NCI-H524 treated with DMSO at 0.1 percent for 48 hours (cell line): ENCODE measurements around the gene SLC6A16.
"Not testable (repeated sequence)": the region's sequence is repeated elsewhere in the genome, so short reads cannot be mapped to it uniquely, and the experiment has no call there.

Experiments
- DNase-seq: peaks from one replicate; lab custom pipeline; 2025; lab: John Stamatoyannopoulos, UW

Gene SLC6A16

DNA sequence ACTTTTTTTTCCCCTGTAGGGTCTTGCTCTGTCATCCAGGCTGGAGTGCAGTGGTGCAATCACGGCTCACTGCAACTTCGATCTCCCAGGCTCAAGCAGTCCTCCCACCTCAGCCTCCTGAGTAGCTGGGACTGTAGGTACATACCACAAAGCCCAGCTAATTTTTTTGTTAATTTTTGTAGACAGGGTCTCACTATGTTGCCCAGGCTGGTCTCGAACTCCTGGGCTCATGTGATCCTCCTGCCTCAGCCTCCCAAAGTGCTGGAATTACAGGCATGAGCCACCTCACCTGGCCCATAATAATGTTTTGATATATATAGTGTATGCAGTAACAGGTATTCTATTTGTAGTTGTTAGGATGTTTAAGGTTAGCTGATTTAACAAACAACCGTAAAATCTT is 6.2 kb upstream of the SLC6A16 start:
- not testable (repeated sequence) for DNase-seq

DNA sequence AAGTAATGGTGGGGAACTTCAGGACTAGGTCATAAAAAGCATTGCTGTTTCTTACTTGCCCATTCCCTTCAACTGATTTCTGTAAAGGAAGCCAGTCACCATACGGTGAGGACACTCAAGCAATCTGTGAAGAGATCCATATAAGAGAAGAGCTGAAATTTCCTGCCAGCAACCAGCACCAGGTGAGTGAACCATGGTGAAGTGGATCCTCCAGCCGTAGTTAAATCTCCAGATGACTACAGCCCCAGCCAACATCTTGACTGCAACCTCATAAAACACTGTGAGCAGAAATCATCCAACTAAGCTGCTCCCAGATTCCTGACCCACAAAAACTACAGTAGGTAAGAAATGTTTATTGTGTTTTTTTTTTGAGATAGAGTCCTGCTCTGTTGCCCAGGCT is 3.8 kb upstream of the SLC6A16 start:
- DNase-seq: peak; percentile 52

DNA sequence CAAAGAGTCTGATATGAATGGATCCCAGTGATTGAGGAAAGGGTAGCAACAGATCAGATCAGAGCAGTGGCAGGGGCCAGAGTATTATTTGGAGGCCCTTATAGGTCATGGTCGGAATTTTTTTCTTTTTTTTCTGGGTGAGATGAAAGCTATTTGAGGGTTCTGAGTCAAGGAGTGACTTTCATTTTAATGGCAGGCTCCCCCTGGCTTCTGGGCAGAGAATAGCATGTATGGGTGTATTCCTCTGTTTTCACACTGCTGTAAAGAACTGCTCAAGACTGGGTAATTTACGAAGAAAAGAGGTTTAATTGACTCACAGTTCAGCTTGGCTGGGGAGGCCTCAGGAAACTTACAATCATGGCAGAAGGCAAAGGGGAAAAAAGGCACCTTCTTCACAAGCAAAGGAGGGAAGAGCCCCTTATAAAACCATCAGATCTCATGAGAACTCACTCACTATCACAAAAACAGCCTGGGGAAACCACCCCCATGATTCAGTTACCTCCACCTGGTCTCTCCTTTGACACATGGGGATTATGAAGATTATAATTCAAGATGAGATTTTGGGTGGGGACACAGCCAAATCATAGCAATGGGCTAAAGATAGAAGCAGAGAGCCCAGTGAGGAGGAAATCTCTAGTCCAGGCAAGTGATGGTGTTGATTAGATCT is 3.0 kb upstream of the SLC6A16 start:
- no peak for DNase-seq

DNA sequence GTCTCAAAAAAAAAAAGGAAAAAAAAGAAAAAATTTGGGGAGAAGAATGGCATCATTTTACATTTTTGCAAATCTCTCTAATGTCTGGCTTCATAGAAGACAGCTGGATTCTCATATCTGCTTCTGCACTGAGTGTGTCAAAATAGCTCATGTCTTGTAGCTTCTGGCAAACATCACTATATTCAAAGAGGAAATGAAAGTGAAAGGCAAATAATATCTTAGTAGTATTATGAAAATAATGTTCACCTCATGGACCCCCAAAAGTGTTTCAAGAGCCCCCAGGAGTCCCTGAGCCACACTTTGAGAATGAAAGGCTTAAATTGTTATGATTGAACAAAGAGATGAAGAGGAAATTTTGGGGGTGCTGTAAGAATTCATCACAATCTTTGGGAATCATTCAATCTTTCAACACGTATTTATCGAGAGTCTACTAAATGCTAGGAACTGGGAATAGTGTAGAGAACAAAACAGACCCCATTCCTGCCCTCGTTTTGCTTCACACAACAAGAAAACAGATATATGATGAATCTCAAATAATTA is 1.2 kb upstream of the SLC6A16 start:
- no peak for DNase-seq

DNA sequence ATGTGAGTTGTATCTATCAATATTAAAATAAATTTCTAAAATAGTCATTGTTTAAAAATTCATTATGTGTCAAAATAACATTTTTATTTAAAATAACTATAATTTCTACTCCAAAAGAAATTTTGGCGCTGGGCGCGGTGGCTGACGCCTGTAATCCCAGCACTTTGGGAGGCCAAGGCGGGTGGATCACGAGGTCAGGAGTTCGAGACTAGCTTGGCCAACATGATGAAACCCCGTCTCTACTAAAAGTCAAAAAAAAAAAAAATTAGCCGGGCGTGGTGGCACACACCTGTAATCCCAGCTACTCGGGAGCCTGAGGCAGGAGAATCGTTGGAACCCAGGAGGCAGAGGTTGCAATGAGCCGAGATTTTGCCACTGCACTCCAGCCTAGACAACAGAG is 765 bp upstream of the SLC6A16 start:
- not testable (repeated sequence) for DNase-seq

DNA sequence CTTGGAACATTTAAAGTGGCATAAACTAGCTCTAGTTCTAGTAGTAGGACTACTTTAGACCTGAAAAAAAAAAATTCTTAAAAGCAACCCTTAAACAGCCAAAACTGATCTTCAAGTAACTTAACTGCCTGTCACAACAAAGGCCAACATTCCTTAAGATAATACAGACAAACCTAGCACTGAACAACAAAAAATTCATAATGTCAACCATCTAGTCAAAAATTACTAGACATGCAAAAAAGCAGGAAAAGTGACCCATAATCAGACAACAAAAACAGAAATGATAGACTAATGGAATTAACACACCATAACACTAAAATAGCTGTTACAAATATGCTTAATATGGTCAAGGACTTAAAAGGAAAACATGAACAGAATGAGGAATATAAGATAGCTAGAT is 6.7 kb downstream of the SLC6A16 start:
- DNase-seq: no peak

DNA sequence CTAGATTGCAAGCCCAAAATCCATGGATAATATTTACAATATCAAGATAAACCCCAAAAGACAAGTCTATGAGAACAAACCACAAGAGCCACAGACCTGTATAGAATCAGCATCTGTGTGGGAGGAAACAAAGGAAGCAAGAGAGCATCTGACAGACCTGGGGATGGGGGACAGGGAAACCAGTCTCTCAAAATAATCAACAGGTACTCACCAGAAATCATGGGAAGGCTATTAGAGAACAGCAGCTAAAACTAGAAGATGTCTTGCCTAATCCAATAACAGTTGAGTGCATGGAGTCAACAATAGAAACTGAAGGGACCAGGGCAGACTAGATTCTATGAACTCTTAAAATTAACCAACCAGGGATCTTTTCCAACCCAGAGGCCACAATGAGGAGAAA is 8.7 kb downstream of the SLC6A16 start:
- DNase-seq: no peak

DNA sequence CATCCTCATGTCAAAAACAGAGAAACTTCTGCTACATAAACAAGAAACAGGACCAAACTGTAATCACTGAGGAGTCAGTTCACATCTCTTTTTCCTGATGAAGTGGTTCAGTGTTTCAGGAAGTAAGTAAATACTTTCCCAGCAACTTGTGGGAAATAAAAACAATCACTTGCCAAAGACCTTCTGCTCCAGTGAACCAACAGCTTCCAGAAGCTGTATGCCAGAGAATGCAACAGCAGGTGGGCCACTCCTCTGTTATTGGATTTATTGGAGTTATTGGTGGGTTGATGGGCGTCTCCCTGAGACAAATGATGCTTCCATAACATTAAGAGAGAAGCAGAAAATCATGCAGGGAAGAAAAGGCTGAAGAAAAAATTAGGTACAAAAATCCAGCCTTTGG is 9.9 kb downstream of the SLC6A16 start:
- no peak for DNase-seq

DNA sequence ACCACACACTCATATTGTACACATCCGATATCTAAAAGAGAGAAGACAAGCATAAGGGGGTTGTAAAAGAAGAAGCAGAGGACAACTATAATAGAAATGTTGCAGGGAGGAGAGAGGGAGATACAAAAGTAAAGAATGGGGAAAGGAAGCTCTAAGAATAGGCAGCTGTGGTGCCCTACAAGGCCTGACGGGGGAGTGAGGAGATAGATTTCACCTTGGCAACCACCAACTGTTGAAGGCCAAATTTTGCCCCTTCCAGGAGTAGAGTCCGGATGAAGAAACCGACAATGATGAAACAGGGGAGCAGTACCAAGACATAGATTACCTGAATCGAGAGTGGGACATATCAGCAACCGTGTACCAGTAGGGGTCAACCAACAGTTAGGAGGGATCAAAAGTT is 15.9 kb downstream of the SLC6A16 start:
- DNase-seq: no peak

DNA sequence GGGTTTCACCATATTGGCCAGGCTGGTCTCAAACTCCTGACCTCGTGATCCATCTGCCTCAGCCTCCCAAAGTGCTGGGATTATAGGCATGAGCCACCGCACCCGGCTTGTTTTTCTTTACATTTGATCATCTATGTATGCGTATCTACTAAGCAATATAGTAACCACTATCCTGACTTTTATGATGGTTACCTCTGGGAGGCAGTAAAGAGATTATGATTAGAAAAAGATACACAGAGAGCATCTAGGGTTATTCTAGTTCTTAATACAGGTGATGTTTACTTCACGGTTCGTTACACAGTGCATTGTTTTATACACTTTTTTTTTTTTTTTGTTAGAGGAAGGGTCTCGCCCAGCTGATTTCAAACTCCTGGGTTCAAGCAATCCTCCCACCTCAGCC is 18.3 kb downstream of the SLC6A16 start:
- not testable (repeated sequence) for DNase-seq

DNA sequence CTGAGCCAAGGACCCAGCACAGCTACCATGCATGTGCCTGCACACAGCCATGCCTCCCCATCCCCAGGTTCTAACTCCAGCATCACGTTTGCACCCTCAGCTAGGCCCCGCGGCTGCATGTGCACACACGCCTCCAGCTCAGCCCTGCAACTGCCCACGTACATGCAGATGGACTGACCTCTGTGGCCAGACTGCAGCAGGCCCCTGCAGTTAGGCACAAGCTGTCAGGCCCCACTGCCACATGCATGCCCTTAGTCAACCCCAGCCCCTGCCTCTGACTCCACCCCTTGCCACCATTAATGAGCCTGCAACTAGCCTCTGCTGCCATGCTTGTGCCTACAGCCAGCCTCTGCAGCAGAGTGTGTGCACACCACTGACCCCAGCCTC is 23.1 kb downstream of the SLC6A16 start:
- no peak for DNase-seq

DNA sequence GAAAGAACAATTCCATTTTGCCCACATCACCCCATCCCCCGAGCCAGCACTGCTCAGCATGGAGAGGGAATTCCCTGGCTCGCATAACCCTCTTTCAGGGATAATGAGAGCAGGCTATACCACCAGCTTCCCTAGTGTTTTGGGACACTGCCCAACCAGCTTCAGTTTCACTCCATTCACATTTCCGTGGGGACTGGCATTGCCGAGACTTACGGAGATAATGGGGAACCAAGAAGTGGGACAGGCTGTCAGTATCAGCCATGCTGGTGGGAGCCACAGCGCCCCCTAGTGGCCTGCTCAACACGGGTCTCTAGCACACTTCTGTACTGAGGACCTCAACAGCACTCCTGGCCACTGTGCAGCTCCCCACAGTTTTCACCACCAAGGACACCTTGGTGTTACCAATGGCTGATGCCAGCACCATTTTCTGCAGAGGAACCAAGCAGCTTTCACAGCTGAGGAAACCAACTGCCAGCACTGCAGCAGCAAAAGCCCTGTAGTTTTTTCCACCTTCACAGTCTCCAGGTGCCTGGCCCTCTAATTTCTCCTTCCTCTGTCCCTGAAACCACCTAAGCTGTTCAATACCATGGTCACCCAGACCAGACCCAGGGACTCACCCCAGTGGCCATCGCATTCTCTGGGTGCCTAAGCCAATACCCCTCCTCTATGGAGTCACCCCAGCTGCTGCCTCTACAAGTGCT is 23.7 kb downstream of the SLC6A16 start:
- peak; percentile 56 for DNase-seq

DNA sequence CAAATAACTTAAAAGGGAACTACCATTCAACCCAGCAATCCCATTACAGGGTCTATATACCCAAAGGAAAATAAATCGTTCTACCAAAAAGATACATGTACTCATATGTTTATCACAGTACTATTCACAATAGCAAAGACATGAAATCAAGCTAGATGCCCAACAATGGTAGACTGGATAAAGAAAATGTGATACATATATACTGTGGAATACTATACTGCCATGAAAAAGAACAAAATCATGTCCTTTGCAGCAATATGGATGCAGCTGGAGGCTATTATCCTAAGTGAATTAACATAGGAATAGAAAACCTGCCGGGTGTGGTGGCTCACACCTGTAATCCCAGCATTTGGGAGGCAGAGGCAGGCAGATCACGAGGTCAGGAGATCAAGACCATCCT is 26.3 kb downstream of the SLC6A16 start:
- DNase-seq: not testable (repeated sequence)

DNA sequence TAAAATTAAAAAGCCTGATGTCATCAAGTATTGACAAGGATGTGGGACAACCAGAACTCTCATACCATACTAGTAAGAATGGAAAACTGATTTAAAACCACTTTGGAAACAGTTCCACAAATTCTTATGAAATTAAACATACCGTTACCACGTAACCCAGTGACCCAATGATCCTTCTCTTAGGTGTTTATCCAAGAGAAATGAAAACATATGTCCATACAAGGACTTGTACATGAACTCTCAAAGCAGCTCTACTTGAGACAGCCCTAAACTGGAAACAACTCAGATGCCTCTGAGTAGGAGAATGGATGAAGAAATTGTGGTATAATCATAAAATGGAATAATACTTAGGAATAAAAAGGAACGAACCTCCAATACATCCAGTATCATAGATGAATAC is 27.6 kb downstream of the SLC6A16 start:
- DNase-seq: no peak

DNA sequence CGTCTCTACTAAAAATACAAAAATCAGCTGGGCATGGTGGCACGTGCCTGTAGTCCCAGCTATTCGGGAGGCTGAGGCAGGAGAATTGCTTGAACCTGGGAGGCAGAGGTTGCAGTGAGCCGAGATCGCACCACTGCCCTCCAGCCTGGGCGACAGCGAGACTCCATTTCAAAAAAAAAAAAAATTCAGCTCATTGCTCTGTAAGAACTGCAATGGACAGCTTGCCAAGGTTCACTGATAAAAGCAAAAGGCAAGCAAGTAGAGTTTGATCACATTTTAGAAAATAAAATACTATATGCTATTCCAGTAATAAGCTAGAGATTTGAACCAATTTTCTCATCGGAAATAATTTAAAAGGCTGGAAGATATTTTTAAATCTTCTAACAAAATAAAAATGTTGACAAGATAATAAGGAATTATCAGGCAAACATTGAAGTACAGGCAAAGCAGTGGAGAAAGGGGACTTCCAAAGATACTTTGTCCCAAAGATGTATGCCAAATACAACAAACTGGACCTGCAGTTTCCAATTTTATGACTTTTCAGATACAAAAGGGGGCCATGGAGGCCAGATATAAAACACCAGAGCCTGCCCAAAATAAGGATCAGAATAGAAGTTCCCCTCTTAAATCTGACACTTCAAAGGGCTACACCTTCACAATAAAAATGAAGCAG is 29.6 kb downstream of the SLC6A16 start:
- no peak for DNase-seq

DNA sequence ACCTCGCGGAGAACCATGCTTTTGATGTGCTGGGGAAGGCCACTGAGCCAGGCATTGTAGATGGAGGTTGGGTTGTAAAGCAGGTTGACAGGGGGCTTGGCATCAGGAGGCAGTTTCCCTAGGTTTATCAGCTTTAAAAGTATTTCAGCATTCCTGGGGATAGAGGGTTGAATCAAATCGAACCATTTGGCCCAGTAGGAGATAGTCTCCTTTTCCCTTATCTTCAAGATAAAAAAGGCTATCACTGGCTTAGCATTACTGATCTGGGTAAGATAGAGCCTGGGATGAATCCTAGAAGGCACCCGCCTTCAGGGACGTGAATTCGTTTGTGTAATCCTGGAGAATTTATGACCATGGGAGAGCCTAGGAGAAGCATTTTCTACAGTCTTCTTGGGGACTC is 30.6 kb downstream of the SLC6A16 start:
- DNase-seq: no peak

DNA sequence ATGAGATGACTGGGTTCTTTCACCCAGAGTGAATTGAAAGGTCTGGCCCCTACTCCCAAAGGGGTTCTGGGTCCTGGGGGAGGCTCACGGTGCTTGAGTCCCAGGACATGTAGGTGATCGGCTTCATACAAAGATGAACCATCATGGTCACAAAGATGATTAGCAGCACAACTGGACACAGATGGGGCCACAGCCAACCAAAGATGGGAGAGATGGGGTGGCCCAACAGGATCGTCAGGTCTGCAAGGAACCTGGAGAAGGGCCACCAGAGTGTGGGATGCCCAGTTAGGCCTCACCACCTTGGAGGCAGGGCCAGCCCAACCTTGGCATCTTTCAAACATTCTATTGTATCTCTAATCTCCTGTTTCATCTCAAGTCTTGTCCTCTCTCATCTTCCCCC is 34.5 kb downstream of the SLC6A16 start:
- no peak for DNase-seq

DNA sequence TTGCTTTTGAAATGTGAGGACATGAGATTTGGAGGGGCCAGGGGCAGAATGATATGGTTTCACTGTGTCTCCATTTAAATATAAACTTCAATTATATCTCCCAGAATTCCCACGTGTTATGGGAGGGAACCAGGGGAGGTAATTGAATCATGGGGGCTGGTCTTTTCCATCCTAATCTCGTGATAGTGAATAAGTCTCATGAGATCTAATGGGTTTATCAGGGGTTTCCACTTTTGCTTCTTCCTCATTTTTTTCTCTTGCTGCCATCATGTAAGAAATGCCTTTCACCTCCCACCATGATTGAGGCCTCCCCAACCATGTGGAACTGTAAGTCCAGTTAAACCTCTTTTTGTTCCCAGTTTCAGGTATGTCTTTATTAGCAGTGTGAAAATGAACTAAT is 35.7 kb downstream of the SLC6A16 start:
- not testable (repeated sequence) for DNase-seq

DNA sequence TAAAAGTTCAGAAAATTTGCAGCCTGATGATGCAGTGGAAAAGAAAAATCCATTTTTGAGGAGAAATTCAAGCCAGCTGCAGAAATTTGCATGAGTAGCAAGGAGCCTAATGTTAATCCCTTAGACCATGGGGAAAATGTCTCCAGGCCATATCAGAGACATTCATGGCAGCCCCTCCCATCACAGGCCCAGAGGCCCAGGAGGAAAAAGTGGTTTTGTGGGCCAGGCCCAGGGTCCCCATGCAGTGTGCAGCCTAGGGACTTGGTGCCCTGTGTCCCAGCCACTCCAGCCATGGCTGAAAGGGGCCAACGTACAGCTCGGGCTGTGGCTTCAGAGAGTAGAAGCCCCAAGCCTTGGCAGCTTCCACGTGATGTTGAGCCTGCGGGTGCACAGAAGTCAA is 36.8 kb downstream of the SLC6A16 start:
- not testable (repeated sequence) for DNase-seq

DNA sequence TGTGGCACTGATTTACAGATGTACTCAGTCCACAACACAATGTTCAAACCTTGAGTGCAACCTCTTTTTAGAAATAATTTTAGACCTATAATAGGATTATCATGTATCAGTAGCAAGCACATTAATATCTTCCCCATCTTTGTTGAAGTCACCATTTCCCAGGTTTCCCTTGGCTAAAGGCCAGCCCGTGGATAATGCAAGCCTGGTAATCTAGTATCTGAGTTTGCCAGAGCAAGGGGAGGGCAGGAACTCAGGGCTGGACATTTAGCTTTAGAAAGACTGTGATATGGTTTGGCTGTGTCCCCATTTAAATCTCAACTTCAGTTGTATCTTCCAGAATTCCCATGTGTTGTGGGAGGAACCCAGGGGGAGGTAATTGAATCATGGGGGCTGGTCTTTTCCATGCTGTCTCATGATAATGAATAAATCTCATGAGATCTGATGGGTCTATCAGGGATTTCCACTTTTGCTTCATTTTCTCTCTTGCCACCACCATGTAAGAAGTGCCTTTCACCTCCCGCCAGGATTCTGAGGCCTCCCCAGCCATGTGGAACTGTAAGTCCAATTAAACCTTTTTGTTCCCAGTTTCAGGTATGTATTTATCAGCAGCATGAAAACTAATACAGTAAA is 37.7 kb downstream of the SLC6A16 start:
- no peak for DNase-seq

DNA sequence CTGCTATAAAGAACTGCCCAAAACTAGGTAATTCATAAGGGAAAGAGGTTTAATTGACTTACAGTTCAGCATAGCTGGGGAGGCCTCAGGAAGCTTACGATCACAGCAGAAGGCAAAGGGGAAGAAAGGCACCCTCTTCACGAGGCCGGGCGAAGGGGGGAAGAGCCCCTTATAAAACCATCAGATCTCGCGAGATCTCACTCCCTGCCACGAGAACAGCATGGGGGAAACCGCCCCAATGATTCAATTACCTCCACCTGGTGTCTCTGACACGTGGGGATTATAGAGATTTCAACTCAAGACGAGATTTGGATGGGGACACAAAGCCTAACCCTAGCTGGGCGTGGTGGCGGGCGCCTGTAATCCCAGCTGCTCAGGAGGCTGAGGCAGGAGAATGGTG is 42.8 kb downstream of the SLC6A16 start:
- no peak for DNase-seq

DNA sequence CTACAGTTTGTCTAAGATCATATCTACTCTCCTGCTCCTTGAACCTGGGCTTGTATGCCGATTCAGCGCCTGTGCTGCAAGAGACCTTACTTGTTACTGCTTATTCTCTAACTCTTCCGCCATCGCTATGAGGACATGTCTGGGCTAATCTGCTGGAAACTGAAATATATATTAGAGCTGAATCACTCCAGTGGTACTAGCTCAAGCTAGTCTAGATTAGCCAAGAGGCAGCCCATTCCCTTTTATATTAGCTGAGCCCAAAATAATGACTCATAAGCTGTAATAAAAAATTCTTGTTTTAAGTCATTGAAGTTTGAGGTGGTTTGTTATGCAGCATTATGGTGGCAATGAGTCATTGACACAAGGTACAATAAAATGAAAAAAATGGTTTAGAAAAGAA is 52.8 kb downstream of the SLC6A16 start:
- no peak for DNase-seq
